HG03565 (cell line): Measurements from ENCODE around the gene IPO9.
"Not testable (repeated sequence)": the region's sequence is repeated elsewhere in the genome, so short reads cannot be mapped to it uniquely, and the experiment has no call there.

Experiments used
- ATAC-seq: cut with Tn5 transposase; IDR thresholded peaks from one replicate; pipeline ENCODE4 v1.9.1; 2021; ENCODE audit warnings: mild to moderate bottlenecking, moderate library complexity; ENCODE audit not compliant: unreplicated experiment

Gene IPO9

DNA sequence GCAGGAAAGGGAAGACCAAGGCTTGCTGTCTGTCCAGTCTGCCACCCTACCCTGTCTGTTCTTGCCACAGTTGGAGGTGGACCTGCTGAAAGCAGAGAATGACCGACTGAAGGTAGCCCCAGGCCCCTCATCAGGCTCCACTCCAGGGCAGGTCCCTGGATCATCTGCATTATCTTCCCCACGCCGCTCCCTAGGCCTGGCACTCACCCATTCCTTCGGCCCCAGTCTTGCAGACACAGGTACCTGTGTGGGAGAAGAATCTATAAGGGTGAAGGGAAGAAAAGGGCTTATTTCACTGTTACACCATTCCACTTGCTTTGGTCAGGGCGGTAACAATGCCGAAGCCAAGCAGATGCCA is 20.3 kb upstream of the IPO9 start:
- no peak for ATAC-seq

DNA sequence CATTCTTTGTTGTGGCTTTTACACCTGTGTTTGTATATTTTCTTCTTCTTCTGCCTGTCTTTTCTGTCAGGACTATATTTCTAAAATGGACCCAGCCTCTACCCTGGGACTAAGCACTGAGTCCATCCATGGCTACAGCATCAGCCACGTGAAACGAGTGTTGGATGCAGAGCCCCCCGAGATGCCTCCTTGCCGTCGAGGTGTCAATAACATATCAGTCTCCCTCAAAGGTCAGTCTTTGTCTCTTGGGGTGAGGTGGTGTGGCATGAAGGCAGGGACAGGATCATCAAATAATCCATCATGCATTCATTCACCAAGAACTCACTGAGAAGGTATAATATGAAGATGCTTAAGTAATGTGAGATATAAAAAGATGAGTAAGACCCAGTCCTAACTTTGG is 19.1 kb upstream of the IPO9 start:
- ATAC-seq: no peak

- ATAC-seq: no peak
These were observed 18.3 kb upstream of the IPO9 start for GRCh38 chr1:201810466-201811216.

DNA sequence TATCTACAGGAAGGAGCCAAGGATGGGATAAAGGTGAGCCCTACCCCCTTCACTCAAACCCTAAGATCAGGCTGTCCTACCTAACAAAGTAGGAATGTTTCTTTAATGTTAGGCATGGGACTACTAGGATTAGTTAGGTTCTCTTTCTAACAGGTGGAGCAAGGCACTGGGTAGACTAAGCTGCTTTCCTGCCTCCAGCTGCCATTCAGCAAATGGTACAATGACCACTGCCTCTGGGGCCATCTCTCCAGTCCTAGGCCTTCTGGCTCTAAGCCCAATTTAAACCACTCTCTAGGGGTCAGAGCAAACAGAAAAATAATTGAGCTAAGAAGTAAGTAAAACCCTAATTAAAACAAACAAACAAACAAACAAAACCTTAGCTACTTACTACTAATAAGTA is 15.7 kb upstream of the IPO9 start:
- no peak for ATAC-seq

GRCh38 chr1:201816309-201816854 is 12.6 kb upstream of the IPO9 start:
- no peak for ATAC-seq

- ATAC-seq: no peak
These were observed 9.8 kb upstream of the IPO9 start for GRCh38 chr1:201818971-201819750.

GRCh38 chr1:201820413-201820812 is 8.5 kb upstream of the IPO9 start:
- no peak for ATAC-seq

DNA sequence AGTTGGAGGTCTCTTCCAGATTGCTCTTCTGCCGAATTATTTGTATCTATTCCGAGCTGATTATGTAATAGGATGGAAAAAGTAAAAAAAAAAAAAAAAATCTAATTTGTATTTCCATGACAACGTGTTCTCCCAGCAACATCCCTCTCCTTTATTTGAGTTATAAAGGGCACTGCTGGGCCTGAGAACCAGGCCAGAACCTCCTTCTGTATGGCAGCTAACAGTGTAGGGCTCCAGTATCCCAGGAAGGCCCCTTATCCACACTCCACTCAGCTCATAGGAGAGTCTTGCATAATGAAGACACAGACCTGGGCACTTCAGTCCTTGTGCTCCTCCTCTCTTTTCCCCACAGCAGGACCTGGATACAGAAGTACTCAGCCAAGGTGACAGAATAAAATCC is 3.7 kb upstream of the IPO9 start:
- no peak for ATAC-seq

- ATAC-seq: no peak
These were observed 2.1 kb upstream of the IPO9 start for GRCh38 chr1:201826830-201827229.

- no peak for ATAC-seq
These were observed 1.4 kb upstream of the IPO9 start for GRCh38 chr1:201827321-201828216.

DNA sequence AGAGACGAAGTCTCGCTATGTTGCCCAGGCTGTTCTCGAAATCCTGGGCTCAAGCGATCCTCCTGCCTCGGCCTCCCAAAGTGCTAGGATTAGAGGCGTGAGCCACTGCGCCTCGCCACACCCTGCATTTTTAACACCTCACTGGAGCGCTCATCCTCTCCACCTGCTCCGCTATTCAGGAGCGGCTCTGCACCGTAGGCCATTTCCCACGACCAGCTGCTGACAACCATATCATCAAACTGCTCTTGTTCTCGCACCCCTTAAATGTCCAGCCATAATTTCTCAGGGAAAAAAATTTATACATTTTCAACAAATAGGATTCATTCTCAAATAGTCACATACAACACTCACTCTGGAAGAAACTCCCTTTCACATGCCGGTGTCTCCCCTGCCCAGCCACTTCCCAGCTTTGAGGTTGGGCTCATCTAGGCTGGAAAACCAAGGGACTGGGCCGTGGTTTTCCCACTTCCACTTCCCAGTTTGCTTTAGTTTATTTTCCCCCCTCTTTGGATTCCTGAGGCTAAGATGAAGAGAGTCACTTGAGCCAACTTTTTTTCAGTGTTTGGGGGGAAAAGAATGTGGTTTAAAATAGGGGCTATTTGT is 639 bp upstream of the IPO9 start:
- ATAC-seq: no peak

DNA sequence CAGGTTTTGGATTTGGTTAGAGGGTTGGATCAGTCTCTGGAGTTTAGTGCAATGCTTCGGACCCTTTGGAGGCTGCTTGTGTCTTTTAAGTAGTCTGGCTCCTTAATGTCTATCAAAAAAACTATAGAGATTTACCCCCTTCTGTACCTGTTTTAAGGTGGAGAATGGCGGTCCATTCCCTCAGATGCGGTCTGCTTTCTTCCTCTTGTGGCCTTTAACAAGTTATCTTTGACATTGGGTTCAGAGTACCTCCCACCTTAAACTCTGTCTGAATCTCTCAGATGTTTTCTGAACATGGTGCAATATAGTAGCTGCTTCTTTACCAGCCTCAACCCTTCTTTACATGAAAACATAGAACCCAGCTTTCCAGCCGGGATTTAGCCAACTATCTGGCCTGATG is 2.4 kb downstream of the IPO9 start:
- ATAC-seq: no peak

DNA sequence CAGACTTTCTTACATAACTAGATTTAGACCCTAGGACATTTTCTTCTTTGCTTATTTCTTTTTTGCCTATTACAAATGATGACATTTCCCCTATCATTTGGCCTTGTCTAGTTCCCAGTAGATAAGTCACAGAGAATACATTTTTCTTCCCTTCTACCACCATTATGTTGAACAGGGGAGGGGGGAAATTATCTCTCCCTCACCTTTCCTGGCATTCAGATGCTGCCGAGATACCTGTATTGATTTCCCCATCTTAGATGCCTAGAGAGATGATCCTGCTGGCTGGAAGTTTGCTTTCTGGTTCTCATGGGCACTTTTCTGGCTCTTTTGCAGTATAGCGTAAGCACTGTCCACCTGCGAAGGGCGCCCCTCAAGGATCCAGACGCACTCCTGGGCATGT is 5.7 kb downstream of the IPO9 start:
- ATAC-seq: no peak

DNA sequence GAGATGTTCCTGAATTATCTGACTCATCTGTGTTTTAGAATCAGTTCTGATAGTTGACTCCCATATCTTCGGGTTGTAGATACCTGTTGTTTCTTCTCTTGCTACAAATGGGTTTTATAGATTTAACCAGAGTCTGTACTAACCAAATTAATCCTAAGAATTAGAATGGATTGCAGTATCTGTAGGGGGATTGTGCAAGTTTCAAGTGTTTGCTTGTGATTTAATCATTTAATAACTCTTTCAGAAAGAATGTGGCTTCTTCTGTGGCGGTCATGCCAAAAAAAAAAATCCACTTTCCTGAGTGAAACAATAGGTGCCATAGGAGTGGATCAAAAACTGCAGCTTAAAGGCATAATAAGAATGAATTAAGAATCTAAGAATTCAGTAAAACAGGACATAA is 9.4 kb downstream of the IPO9 start:
- no peak for ATAC-seq

GRCh38 chr1:201839089-201839488 is 10.1 kb downstream of the IPO9 start:
- ATAC-seq: not testable (repeated sequence)

- no peak for ATAC-seq
These were observed 11.1 kb downstream of the IPO9 start for GRCh38 chr1:201840055-201840454.

GRCh38 chr1:201840490-201840889 is 11.5 kb downstream of the IPO9 start:
- ATAC-seq: no peak

DNA sequence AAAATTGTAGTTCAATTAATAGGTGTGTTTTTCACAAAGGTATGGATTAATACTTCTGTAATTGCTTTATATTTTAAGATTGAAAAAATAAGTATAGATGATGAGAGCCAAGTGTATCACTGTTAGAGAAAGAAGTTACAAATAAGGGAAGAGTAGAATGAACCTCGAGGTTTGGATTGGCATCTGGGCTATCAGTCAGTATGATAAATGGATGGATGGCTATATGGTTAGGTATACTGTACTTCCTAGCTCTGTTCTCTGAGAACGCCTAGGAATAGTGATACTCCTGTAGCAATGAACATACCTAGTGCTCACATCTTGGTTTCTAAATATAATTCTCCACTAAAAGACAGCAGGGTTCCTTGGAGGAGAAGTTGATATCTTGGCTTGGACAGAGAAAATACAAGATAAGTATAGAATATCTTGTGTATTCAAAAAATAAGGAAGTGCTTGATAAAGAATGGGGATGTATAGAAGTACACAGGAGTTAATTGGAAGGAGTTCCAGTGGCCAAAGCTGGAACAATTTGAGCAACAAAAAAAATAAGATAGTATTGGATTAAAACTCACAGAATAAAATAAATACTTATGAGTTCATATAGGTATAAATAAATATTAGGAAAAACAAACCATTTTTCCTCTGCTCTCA is 12.4 kb downstream of the IPO9 start:
- no peak for ATAC-seq

- no peak for ATAC-seq
These were observed 13.6 kb downstream of the IPO9 start for GRCh38 chr1:201842472-201843027.
